Activated B cell treated with CpG ODN at 0.5 μM for 24 hours (primary cell): ENCODE measurements around the gene TTC9. TPM values are rescaled to one million over a fixed set of nuclear protein-coding genes. Genes with fewer than 3 reads are reported as not detected.

Experiments
- ATAC-seq: fragments of 200-7000 bp; cut with Tn5 transposase; one replicate; pipeline ENCODE4 v1.10.0; 2021; ENCODE audit warnings: low read depth, mild to moderate bottlenecking, moderate library complexity
- CTCF ChIA-PET: fragments of 350-600 bp; sonication (Branson Sonifier 250); formaldehyde crosslinking; loops from one replicate; lab custom pipeline; 2021; ENCODE audit warnings: antibody characterized with exemption; lab: Charles Lee
- POLR2A ChIA-PET: fragments of 350-600 bp; sonication (Branson Sonifier 250); formaldehyde crosslinking; loops from one replicate; lab custom pipeline; 2021; ENCODE audit warnings: antibody characterized with exemption; lab: Charles Lee
- DNase-seq: peaks from one replicate; pipeline ENCODE4 v3.0.0; 2022
- H3K27ac Mint-ChIP-seq: one replicate; pipeline ENCODE4 v1.8.0; 2020; ENCODE audit warnings: mixed read lengths
- H3K27me3 Mint-ChIP-seq: one replicate; pipeline ENCODE4 v1.8.0; 2021; ENCODE audit warnings: mixed read lengths
- H3K36me3 Mint-ChIP-seq: one replicate; pipeline ENCODE4 v1.8.0; 2021; ENCODE audit warnings: low read depth, mixed read lengths
- H3K4me1 Mint-ChIP-seq: one replicate; pipeline ENCODE4 v1.8.0; 2021; ENCODE audit warnings: mixed read lengths
- H3K4me3 Mint-ChIP-seq: one replicate; pipeline ENCODE4 v1.8.0; 2020; ENCODE audit warnings: mild to moderate bottlenecking, mixed read lengths
- H3K9me3 Mint-ChIP-seq: one replicate; pipeline ENCODE4 v1.8.0; 2020; ENCODE audit warnings: mixed read lengths
- intact Hi-C: fragments of 100-400 bp; cut with micrococcal nuclease; formaldehyde crosslinking; loops from one replicate; pipeline ENCODE4 v1.15.1; 2024
- total RNA-seq: library from RNA; stranded (reverse); gene quantifications from 2 replicates; pipeline ENCODE4 v1.2.3, GENCODE V29; 2022
- TF ChIP-seq, protein P1 (sequence below): fragments of 200-600 bp; IDR thresholded peaks from one replicate; pipeline ENCODE4 v1.8.0; 2022; ENCODE audit warnings: antibody characterized with exemption, mild to moderate bottlenecking

TTC9 gene
- total RNA-seq, 1 donor from 2014 or later, result 12.4 TPM

DNA sequence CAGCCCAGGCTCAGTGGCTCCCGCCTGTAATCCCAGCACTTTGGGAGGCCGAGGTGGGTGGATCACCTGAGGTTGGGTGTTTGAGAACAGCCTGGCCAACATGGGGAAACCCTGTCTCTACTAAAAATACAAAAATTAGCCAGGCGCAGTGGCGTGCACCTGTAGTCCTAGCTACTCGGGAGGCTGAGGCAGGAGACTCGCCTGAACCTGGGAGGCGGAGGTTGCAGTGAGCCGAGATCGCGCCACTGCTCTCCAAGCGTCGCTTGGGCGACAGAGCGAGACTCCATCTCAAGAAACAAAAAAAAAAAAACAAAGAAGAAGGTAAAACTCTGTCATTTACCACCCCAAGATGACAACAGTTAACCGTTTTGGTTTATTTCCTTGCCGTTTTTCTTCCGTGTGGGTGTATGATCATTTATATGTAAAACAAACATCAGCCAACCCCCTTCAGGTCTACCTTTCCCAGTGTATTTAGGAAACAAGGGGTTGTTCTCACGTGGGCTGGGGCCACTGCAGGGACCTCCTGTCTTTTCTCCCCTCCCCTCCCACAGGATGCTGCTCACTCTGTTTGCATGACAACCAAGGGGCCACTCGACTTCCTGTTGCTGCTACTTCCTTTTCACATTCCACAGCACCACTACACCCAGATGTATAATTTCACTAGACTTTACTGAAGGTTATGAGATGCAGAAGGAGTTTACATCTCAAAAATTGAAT lies 13.6 kb downstream of the TTC9 start:
- ATAC-seq (peak; percentile 79), DNase-seq (peak; percentile 48)
- TF ChIP-seq, protein P1, sequence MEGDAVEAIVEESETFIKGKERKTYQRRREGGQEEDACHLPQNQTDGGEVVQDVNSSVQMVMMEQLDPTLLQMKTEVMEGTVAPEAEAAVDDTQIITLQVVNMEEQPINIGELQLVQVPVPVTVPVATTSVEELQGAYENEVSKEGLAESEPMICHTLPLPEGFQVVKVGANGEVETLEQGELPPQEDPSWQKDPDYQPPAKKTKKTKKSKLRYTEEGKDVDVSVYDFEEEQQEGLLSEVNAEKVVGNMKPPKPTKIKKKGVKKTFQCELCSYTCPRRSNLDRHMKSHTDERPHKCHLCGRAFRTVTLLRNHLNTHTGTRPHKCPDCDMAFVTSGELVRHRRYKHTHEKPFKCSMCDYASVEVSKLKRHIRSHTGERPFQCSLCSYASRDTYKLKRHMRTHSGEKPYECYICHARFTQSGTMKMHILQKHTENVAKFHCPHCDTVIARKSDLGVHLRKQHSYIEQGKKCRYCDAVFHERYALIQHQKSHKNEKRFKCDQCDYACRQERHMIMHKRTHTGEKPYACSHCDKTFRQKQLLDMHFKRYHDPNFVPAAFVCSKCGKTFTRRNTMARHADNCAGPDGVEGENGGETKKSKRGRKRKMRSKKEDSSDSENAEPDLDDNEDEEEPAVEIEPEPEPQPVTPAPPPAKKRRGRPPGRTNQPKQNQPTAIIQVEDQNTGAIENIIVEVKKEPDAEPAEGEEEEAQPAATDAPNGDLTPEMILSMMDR, result no peak
- intact Hi-C loops, result loop anchor here (1.0 to 10.0 kb wide), 3 partner anchors 13 to 1040 kb away; partner anchors contain the start of gene SUSD6
- Mint-ChIP-seq H3K4me3 (peak overlapping the region; percentile 80), H3K27ac (peak overlapping the region; percentile 98), H3K27me3 (no peaks in the 10 kb centered on the region), H3K9me3 (no peaks in the 10 kb centered on the region), H3K4me1 (peaks cover 83% of the 10 kb centered on the region), H3K36me3 (peaks cover 31% of the 10 kb centered on the region)
- POLR2A ChIA-PET, result interaction anchor here (0.7 to 10.9 kb wide), 11 partner anchors 10 to 1046 kb away, joined by 3 to 172 read pairs (median 8); partner anchors contain the start of genes MAP3K9 and TTC9
- CTCF ChIA-PET, result interaction anchor here (0.7 to 1.3 kb wide), 3 partner anchors 10 to 58 kb away, joined by 3 to 6 read pairs (median 4); no protein-coding TSS in a partner anchor

DNA sequence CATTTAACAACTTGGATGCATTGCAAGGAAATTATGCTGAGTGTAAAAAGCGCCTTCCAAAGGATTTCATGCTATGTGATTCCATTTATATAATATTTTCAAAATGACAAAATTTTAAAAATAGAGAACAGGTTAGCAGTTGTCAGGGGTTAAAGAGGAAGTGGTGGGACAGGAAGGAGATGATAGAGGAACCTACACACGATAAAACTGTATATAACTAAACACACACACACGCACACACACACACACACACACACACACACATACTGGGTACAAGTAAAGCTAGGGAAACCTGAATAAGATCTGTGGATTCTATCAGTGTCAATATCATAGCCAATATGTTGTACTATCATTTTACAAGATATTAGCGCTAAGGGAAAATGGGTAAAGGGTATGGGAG lies 17.2 kb downstream of the TTC9 start:
- peak overlapping the region; percentile 12 for H3K4me3 Mint-ChIP-seq
- ATAC-seq (peak; percentile 41), DNase-seq (no peak)
- H3K27me3 Mint-ChIP-seq, result no peaks in the 10 kb centered on the region
- POLR2A ChIA-PET, result interaction anchor here (2.3 to 10.9 kb wide), 3 partner anchors 10 to 150 kb away, joined by 9 to 172 read pairs (median 35); partner anchors contain the start of genes MAP3K9 and TTC9
- H3K27ac Mint-ChIP-seq, result peak overlapping the region; percentile 98
- peaks cover 16% of the 10 kb centered on the region for H3K36me3 Mint-ChIP-seq
- intact Hi-C loops, result loop anchor here (10.0 kb wide), 1 partner anchor 1044 kb away; the partner anchor contains the start of gene SUSD6
- TF ChIP-seq, protein P1, result no peak
- H3K4me1 Mint-ChIP-seq, result peaks cover 98% of the 10 kb centered on the region
- H3K9me3 Mint-ChIP-seq, result no peaks in the 10 kb centered on the region
- CTCF ChIA-PET, result interaction anchor here (0.8 to 1.3 kb wide), 3 partner anchors 10 to 57 kb away, joined by 3 read pairs; no protein-coding TSS in a partner anchor

DNA sequence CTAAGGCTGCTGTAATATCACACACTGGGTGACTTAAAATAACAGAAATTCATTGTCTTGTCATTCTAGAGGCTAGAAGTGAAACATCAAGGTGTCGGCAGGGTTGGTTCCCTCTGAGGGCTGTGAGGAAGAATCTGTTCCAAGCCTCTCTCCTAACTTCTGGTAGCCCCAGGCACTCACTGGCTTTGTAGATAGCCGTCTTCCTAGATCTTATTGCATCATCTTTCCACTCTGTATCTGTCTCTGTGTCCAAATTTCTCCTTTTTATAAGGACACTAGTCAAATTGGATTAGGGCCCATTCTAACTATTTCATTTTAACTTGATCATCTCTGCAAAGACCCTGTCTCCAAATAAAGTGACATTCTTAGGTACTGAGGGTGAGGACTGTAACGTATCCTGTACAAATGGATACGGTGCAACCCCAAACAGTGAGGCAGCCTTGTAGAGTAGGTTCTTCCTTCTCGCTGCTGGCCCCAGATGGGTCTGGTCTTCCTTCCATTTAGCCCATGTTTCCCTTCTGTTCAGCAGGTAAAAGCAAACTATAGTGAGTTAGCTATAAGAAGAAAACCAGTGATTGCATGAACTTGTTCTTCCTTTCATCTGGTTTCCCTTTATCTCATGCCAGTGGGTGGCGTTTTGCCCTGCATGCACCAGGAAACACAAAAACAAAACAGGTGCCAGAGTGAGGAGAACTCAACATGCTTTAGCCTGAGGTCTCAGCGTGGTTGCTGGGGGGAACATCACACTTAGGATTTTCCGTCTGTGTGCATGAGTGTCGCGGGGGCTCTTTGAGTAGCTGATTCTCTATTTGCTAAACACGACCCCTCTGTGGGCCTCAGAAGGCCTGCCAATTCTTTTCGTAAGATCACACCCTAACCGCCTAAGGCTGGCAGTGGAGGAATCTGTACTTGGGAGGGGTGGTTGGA lies 19.5 kb downstream of the TTC9 start:
- TF ChIP-seq, protein P1, result no peak
- peak; percentile 46 for ATAC-seq
- POLR2A ChIA-PET, result interaction anchor here (5.8 to 10.9 kb wide), 2 partner anchors 8 to 18 kb away, joined by 35 to 172 read pairs; partner anchors contain the start of gene TTC9
- Mint-ChIP-seq H3K4me1 (peaks cover 99% of the 10 kb centered on the region), H3K27me3 (no peaks in the 10 kb centered on the region), H3K36me3 (peaks cover 16% of the 10 kb centered on the region), H3K4me3 (peak overlapping the region; percentile 61), H3K9me3 (no peaks in the 10 kb centered on the region), H3K27ac (peak overlapping the region; percentile 98)
- intact Hi-C loops, result loop anchor here (1.0 kb wide), 3 partner anchors 19 to 53 kb away; no protein-coding TSS in a partner anchor
- CTCF ChIA-PET, result interaction anchor here (0.8 to 1.6 kb wide), 5 partner anchors 12 to 52 kb away, joined by 3 to 5 read pairs (median 3); no protein-coding TSS in a partner anchor
- no peak for DNase-seq

DNA sequence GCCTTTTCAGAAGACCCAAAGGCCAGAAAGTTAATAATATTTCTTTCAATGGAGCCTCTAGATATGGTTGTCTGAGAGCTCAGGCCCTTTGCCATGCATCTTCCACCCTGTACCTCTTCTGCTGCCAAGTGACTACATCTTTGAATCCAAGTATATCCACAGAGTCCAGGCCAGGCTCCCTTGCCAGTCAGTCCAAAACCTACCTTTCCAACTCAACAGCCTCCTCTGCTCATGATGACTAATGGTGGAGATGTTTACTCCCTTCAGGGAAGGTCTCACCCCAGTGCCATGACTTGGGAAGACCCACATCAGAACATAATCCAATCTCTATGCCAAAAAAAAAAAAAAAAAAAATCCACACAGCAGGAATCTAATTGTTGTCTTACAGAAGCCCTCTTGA lies 20.4 kb downstream of the TTC9 start:
- TF ChIP-seq, protein P1, result no peak
- Mint-ChIP-seq H3K4me3 (peak overlapping the region; percentile 17), H3K9me3 (no peaks in the 10 kb centered on the region), H3K36me3 (peaks cover 18% of the 10 kb centered on the region), H3K4me1 (peaks cover 99% of the 10 kb centered on the region), H3K27me3 (no peaks in the 10 kb centered on the region), H3K27ac (peak overlapping the region; percentile 98)
- ChIA-PET POLR2A (interaction anchor here (10.9 kb wide), 1 partner anchor 19 kb away, joined by 172 read pairs; the partner anchor contains the start of gene TTC9), CTCF (interaction anchor here (0.8 to 1.3 kb wide), 2 partner anchors 13 to 39 kb away, joined by 3 read pairs; no protein-coding TSS in a partner anchor)
- DNase-seq (no peak), ATAC-seq (no peak)
- intact Hi-C loops, result no loop called here
